ENCODE measurements around the gene NCBP1. TPM values are rescaled to one million over a fixed set of nuclear protein-coding genes. Genes with fewer than 3 reads are reported as not detected.

The NCBP1 gene
- total and polyA plus RNA-seq, 4 experiments from 2014 or later: 12.5 to 50.8 (median 30.3) TPM

- ChIA-PET POLR2A (ENCODE audit: partially characterized antibody) (no interaction called here), CTCF (ENCODE audit: partially characterized antibody) (interaction anchor here (1.2 to 5.7 kb wide), 5 partner anchors 15 to 742 kb away, joined by 3 to 105 read pairs (median 22); partner anchors contain the start of genes TDRD7 and ZNF782)
- Histone ChIP-seq H3K36me3 (ENCODE audit: insufficient read depth, low read length) (peaks cover 19% of the 10 kb centered on the region), H3K4me1 (ENCODE audit: insufficient read depth, low read length) (no peaks in the 10 kb centered on the region), H3K27ac (ENCODE audit: low read depth, low read length) (no peak overlapping the region), H3K9me3 (ENCODE audit: control insufficient read depth in 1 of 2, low read length in 2 of 2) (no peaks in the 10 kb centered on the region), H3K27me3 (ENCODE audit: insufficient read depth, low read length) (no peaks in the 10 kb centered on the region), H3K4me3 (ENCODE audit: low read length in 2 of 2) (no peak overlapping the region)
- no peaks in the 10 kb centered on the region for H3K9me3 Mint-ChIP-seq
- intact Hi-C loops (cut with micrococcal nuclease): no loop called here
- DNase-seq: no peak
- H3K4me1 Mint-ChIP-seq: peaks cover 8 to 9% (median 8%) of the 10 kb centered on the region in 4 donors
- H3K27me3 Mint-ChIP-seq: peaks cover 0 to 1% of the 10 kb centered on the region in 2 donors
- H3K4me3 Mint-ChIP-seq: no peak overlapping the region
- peaks cover 9 to 22% of the 10 kb centered on the region in 2 donors for H3K36me3 Mint-ChIP-seq
- peak overlapping the region in 1 of 7 donors; percentile 3 for H3K27ac Mint-ChIP-seq
These were observed 36.7 kb upstream of the NCBP1 start for GRCh38 chr9:97596906-97597305.

DNA sequence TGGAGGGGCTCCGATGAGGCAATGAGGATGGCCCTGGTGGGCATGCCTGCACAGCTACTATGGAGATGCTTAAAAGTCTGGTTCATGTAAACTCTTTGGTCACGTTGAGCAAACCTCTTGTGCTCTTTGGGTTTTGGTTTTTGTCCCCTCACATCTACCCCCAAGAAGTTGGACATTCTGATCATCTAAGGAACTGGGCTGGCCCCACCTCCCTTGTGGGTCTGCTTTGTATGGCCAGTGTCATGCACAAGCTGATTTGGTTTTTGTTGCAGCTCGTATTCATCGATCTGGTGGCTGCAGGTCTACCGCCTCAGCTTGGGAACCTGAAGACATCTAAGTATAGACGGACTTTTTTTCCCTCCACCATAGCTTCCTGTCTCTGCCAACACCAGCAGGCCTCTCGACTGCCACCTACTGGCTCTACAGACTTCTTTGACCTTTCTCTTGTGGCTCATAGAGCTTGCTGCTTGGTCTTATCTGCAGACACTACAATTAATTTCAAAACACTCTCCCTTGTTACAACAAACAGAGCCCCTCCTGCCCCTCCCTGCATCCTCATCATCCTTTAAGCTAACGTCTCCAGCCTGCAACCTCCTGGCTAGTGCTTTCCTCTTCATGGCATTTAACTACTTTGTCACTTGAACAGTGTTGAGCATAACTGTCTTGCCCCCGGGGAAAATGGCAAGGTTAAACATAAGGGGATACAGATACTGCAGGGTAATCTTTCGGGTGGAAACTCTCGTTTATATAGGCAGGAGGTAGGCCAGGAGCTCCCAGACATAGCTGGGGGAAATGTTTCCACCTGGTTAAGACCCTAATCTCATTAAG lies 34.9 kb upstream of the NCBP1 start:
- Mint-ChIP-seq H3K4me3 (peak overlapping the region in 5 of 8 donors; percentile 49 to 73 (median 54)), H3K9me3 (no peaks in the 10 kb centered on the region), H3K36me3 (peaks cover 20 to 36% of the 10 kb centered on the region in 2 donors), H3K4me1 (peaks cover 7 to 9% (median 7%) of the 10 kb centered on the region in 4 donors), H3K27me3 (no peaks in the 10 kb centered on the region), H3K27ac (peak overlapping the region in 2 of 7 donors; percentile 33 to 79)
- intact Hi-C loops (cut with micrococcal nuclease): loop anchor here (1.0 kb wide), 2 partner anchors 130 to 187 kb away; no protein-coding TSS in a partner anchor
- CTCF ChIA-PET (ENCODE audit: partially characterized antibody): interaction anchor here (0.7 to 5.7 kb wide), 44 partner anchors 9 to 820 kb away, joined by 3 to 105 read pairs (median 5); partner anchors contain the start of genes NCBP1, TDRD7, TMOD1 and TSTD2
- POLR2A ChIA-PET (ENCODE audit: partially characterized antibody): interaction anchor here (0.8 to 1.4 kb wide), 3 partner anchors 35 to 187 kb away, joined by 3 to 4 read pairs (median 4); partner anchors contain the start of genes NCBP1, TDRD7 and TSTD2
- no peaks in the 10 kb centered on the region for H3K4me1 ChIP-seq (ENCODE audit: insufficient read depth, low read length)
- no peaks in the 10 kb centered on the region for H3K9me3 ChIP-seq (ENCODE audit: control insufficient read depth in 1 of 2, low read length in 2 of 2)
- no peaks in the 10 kb centered on the region for H3K27me3 ChIP-seq (ENCODE audit: insufficient read depth, low read length)
- no peak overlapping the region for H3K27ac ChIP-seq (ENCODE audit: low read depth, low read length)
- no peak overlapping the region for H3K4me3 ChIP-seq (ENCODE audit: low read length in 2 of 2)
- H3K36me3 ChIP-seq (ENCODE audit: insufficient read depth, low read length): peaks cover 28% of the 10 kb centered on the region
- peak; percentile 65 to 71 (median 68) for DNase-seq

DNA sequence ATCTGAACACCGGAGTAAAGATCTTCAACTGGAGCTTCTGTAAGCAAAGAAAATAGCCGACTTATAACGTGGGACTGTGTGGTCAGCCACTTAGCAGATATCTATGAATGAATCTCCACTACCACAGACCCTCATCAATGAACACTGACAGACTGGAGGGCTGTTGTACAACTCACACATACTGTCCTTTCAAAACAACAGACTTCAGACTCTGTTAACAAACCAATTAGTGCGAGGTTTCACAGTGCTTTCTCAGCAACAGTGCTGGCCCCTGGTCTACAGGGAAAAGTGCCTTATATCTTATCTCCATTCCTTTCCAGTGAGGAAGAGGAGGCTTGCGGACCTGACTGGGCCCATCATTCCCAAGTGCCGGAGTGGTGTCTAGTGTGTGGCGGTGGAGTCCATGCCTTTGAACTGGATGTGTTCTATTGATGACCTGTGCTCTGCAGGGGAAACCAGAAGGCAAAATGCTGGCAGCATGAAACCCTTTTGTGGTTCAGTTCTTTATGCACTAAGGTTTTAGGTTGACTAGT lies 34.2 kb upstream of the NCBP1 start:
- POLR2A ChIA-PET (ENCODE audit: partially characterized antibody): interaction anchor here (0.8 to 1.4 kb wide), 2 partner anchors 34 to 186 kb away, joined by 4 read pairs; partner anchors contain the start of genes NCBP1 and TSTD2
- Histone ChIP-seq H3K27me3 (ENCODE audit: insufficient read depth, low read length) (no peaks in the 10 kb centered on the region), H3K4me1 (ENCODE audit: insufficient read depth, low read length) (no peaks in the 10 kb centered on the region), H3K9me3 (ENCODE audit: control insufficient read depth in 1 of 2, low read length in 2 of 2) (no peaks in the 10 kb centered on the region), H3K4me3 (ENCODE audit: low read length in 2 of 2) (no peak overlapping the region), H3K36me3 (ENCODE audit: insufficient read depth, low read length) (peaks cover 30% of the 10 kb centered on the region), H3K27ac (ENCODE audit: low read depth, low read length) (no peak overlapping the region)
- Mint-ChIP-seq H3K4me1 (peaks cover 5 to 9% (median 7%) of the 10 kb centered on the region in 4 donors), H3K27me3 (no peaks in the 10 kb centered on the region), H3K9me3 (no peaks in the 10 kb centered on the region), H3K4me3 (no peak overlapping the region), H3K36me3 (peaks cover 20 to 42% of the 10 kb centered on the region in 2 donors), H3K27ac (no peak overlapping the region)
- CTCF ChIA-PET (ENCODE audit: partially characterized antibody): interaction anchor here (0.9 to 5.7 kb wide), 37 partner anchors 9 to 745 kb away, joined by 3 to 105 read pairs (median 5); partner anchors contain the start of genes NCBP1, TDRD7, TMOD1 and TSTD2
- no peak for DNase-seq
- intact Hi-C loops (cut with micrococcal nuclease): no loop called here

DNA sequence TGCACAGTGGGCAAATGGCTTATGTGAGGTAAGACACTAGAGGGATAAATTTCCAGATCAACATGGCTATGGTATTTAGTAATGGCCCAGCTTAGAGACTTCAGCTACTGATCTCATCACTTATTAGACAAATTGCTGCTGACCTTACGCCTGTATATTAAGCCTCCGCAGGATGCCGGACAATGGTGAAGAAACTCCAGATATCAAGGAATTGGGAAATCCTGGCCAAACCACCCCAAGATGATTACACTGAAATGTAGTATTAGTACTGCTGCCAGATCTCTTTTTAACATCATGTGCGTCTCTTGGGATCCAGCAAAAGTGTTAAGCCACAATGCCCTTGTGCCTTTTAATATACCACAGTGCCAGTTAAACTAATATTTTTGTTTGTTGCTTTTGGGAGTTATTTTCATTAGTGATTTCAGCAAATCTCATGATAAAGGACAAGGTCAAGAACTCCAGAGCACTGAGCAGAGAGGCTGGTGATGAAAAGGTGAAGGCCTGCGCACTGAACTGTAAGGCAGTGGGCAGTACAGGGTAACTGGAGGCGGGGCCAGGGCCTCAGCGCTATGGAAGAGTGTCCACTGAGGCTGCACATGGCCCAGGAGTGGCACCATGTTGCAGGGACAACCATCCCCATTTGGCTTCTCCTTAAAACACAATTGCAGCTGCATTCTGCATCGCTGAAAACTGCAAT lies 32.9 kb upstream of the NCBP1 start:
- ChIA-PET CTCF (ENCODE audit: partially characterized antibody) (interaction anchor here (1.8 to 5.7 kb wide), 4 partner anchors 82 to 743 kb away, joined by 4 to 68 read pairs (median 22); no protein-coding TSS in a partner anchor), POLR2A (ENCODE audit: partially characterized antibody) (no interaction called here)
- Histone ChIP-seq H3K4me3 (ENCODE audit: low read length in 2 of 2) (no peak overlapping the region), H3K9me3 (ENCODE audit: control insufficient read depth in 1 of 2, low read length in 2 of 2) (no peaks in the 10 kb centered on the region), H3K27ac (ENCODE audit: low read depth, low read length) (no peak overlapping the region), H3K36me3 (ENCODE audit: insufficient read depth, low read length) (peaks cover 43% of the 10 kb centered on the region), H3K27me3 (ENCODE audit: insufficient read depth, low read length) (no peaks in the 10 kb centered on the region), H3K4me1 (ENCODE audit: insufficient read depth, low read length) (no peaks in the 10 kb centered on the region)
- Mint-ChIP-seq H3K4me3 (no peak overlapping the region), H3K36me3 (peaks cover 26 to 54% of the 10 kb centered on the region in 2 donors), H3K27ac (peak overlapping the region in 1 of 7 donors; percentile 32), H3K9me3 (no peaks in the 10 kb centered on the region), H3K4me1 (peaks cover 5 to 9% (median 7%) of the 10 kb centered on the region in 4 donors), H3K27me3 (no peaks in the 10 kb centered on the region)
- no peak for DNase-seq
- intact Hi-C loops (cut with micrococcal nuclease): no loop called here

- H3K4me3 Mint-ChIP-seq: no peak overlapping the region
- CTCF ChIA-PET (ENCODE audit: partially characterized antibody): interaction anchor here (0.7 to 5.7 kb wide), 2 partner anchors 8 to 132 kb away, joined by 4 to 68 read pairs; no protein-coding TSS in a partner anchor
- no peak overlapping the region for H3K27ac ChIP-seq (ENCODE audit: low read depth, low read length)
- H3K9me3 Mint-ChIP-seq: no peaks in the 10 kb centered on the region
- no peak overlapping the region for H3K4me3 ChIP-seq (ENCODE audit: low read length in 2 of 2)
- H3K27me3 Mint-ChIP-seq: no peaks in the 10 kb centered on the region
- H3K27ac Mint-ChIP-seq: no peak overlapping the region
- no peak for DNase-seq
- peaks cover 5 to 9% (median 7%) of the 10 kb centered on the region in 4 donors for H3K4me1 Mint-ChIP-seq
- POLR2A ChIA-PET (ENCODE audit: partially characterized antibody): no interaction called here
- no peaks in the 10 kb centered on the region for H3K27me3 ChIP-seq (ENCODE audit: insufficient read depth, low read length)
- H3K9me3 ChIP-seq (ENCODE audit: control insufficient read depth in 1 of 2, low read length in 2 of 2): no peaks in the 10 kb centered on the region
- H3K36me3 ChIP-seq (ENCODE audit: insufficient read depth, low read length): peaks cover 48% of the 10 kb centered on the region
- H3K36me3 Mint-ChIP-seq: peaks cover 29 to 59% of the 10 kb centered on the region in 2 donors
- intact Hi-C loops (cut with micrococcal nuclease): no loop called here
- H3K4me1 ChIP-seq (ENCODE audit: insufficient read depth, low read length): no peaks in the 10 kb centered on the region
These were observed 32.3 kb upstream of the NCBP1 start for GRCh38 chr9:97601228-97601898.

DNA sequence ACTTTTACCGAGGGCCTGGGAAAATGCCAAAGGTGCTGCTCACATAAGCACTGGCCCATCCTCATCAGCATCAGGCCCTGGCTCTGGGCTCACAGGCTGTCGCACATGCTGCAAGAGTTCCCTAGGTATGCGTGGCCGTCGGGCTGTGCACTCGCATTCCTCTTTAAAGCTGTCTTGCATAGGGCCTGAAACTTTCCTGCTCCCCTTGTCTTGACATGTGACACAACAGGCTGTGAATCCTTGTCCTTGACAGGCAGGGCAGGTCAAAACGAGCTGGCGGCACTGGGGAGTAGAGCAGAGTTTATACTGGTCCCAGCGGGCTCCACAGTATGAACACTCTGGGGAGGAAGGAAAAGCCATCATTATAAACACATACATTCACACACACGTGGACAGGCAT lies 31.2 kb upstream of the NCBP1 start:
- Mint-ChIP-seq H3K36me3 (peaks cover 34 to 64% of the 10 kb centered on the region in 2 donors), H3K27me3 (no peaks in the 10 kb centered on the region), H3K27ac (no peak overlapping the region), H3K9me3 (no peaks in the 10 kb centered on the region), H3K4me3 (no peak overlapping the region), H3K4me1 (peaks cover 5 to 9% (median 7%) of the 10 kb centered on the region in 4 donors)
- ChIA-PET CTCF (ENCODE audit: partially characterized antibody) (interaction anchor here (1.8 to 5.7 kb wide), 2 partner anchors 13 to 133 kb away, joined by 10 to 68 read pairs; no protein-coding TSS in a partner anchor), POLR2A (ENCODE audit: partially characterized antibody) (no interaction called here)
- DNase-seq: no peak
- intact Hi-C loops (cut with micrococcal nuclease): no loop called here
- no peaks in the 10 kb centered on the region for H3K27me3 ChIP-seq (ENCODE audit: insufficient read depth, low read length)
- H3K36me3 ChIP-seq (ENCODE audit: insufficient read depth, low read length): peaks cover 48% of the 10 kb centered on the region
- no peaks in the 10 kb centered on the region for H3K4me1 ChIP-seq (ENCODE audit: insufficient read depth, low read length)
- H3K9me3 ChIP-seq (ENCODE audit: control insufficient read depth in 1 of 2, low read length in 2 of 2): no peaks in the 10 kb centered on the region
- no peak overlapping the region for H3K27ac ChIP-seq (ENCODE audit: low read depth, low read length)
- H3K4me3 ChIP-seq (ENCODE audit: low read length in 2 of 2): no peak overlapping the region
